NCI-H1092 (cell line): ENCODE measurements around the gene GPR150.
A peak's percentile ranks its signal among the peaks of the same experiment; 100 is the strongest.

Experiments used
- DNase-seq: peaks from one replicate; lab custom pipeline; 2025; lab: John Stamatoyannopoulos, UW

GPR150 gene

DNA sequence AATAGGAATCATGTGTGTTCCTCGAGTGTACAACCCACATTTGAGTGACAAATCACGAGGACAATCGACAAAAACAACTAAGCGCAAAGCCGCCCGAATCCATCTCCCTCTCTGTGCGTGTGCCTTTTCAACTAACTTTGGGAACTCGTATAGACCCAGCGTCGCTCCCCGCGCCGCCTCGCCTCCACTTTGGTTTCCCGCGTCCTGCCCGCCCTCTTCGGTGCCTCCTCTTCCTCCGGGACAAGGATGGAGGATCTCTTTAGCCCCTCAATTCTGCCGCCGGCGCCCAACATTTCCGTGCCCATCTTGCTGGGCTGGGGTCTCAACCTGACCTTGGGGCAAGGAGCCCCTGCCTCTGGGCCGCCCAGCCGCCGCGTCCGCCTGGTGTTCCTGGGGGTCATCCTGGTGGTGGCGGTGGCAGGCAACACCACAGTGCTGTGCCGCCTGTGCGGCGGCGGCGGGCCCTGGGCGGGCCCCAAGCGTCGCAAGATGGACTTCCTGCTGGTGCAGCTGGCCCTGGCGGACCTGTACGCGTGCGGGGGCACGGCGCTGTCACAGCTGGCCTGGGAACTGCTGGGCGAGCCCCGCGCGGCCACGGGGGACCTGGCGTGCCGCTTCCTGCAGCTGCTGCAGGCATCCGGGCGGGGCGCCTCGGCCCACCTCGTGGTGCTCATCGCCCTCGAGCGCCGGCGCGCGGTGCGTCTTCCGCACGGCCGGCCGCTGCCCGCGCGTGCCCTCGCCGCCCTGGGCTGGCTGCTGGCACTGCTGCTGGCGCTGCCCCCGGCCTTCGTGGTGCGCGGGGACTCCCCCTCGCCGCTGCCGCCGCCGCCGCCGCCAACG lies at the start of gene GPR150:
TSS of gene GPR150 (plus strand) at position 58 of the 840 bp plus-strand sequence. CDS start at position 247, 189 bp downstream.
- DNase-seq: peak; percentile 32

DNA sequence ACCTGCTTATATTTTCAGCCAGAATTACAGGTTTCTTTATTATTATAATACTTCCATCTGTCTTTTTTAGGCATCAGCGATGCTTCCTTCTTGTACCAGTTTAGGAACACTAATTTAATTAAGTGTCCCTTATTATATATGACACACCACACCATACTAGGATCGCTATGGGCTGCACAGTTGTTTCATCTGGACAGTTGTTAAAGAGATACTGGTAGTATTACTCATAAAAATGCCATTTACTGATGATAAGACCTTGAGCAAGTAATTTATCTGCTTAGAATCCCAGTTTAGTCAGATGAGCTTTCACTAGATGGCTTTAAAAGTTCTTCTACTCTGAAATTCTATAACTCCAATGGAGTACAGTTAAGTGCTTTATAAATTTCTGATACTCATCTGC lies 47.9 kb upstream of the GPR150 start:
- DNase-seq: no peak

- no peak for DNase-seq
Measured at GRCh38 chr5:95581576-95581975, 38.3 kb upstream of the GPR150 start.

- no peak for DNase-seq
Measured at GRCh38 chr5:95583992-95584391, 35.9 kb upstream of the GPR150 start.

DNA sequence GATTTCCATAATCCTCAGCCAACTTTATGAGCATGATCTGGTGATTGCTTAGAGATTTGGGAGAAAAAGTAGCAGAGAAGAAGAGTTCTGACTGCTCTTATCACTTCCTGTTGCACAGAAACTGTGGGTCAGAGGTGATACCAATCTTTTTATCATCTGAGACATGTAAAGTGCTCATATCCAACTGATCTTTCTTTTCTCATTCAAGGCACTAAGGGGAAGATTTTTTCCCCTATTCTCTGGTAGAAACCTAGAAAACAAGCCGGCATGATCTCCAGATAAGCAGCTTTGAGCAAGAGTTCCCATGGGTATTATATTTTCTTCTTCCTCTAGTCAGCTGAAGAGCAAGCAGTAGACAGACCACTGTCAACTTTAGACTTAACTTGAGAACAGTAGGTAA lies 29.0 kb upstream of the GPR150 start:
- no peak for DNase-seq

GRCh38 chr5:95591490-95591901 lies 28.4 kb upstream of the GPR150 start:
- no peak for DNase-seq

DNA sequence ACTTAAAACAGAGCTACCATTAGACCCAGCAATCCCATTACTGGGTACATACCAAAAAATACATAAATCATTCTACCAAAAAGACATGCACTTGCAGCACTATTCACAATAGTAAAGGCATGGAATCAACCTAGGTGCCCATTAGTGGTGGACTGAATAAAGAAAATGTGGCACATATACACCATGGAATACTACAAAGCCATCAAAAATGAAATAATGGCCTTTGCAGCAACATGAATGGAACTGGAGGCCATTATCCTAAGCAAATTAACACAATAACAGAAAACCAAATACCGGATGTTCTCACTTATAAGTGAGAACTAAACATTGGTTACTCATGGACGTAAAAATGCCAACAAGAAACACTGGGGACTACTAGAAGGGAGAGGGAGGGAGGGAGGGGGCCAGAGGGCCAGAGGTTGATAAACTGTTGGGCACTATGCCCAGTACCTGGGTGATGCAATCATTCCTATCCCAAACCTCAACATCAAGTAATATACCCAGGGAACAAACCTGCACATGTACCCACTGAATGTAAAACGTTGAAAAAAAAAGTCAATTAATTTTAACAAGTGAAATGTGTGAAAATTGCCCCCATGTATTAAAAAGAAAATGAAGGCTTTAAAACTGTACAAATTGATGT lies 24.5 kb upstream of the GPR150 start:
- no peak for DNase-seq

GRCh38 chr5:95599252-95599651 lies 20.6 kb upstream of the GPR150 start:
- no peak for DNase-seq

DNA sequence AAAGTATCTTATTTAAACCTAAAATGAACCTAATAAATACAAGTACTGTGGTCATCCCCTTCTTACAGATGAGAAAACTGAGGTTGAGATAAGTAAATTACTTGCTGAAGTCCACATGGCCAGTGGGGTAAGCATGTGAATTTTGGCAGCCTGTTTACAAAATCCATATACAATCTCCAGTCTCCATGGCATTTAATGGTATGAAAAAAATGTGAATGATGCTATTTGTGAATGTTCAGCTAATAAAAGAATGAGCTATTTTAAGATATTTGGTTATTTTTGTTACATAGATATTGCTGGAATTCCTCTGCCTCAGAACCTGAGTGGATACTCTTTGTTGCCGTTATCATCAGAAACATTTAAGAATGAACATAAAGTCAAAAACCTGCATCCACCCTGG lies 19.3 kb upstream of the GPR150 start:
- no peak for DNase-seq

DNA sequence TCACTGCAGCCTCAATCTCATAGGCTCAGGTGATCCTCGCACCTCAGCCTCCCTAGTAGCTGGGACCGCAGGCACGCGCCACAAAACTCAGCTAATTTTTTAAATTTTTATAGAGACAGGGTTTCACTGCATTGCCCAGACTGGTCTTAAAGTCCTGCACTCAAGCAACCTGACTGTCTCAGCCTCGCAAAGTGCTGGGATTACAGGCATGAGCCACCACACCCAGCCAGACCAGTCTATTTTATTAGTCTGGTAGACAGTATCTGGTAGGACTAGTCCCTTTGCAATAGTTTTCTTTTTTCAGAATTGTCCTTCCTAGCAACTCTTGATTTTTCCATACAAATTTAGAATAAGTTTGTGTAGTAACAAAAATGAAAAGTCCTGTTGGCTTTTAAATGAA lies 14.1 kb upstream of the GPR150 start:
- no peak for DNase-seq

GRCh38 chr5:95606419-95606818 lies 13.5 kb upstream of the GPR150 start:
- DNase-seq: no peak

- DNase-seq: no peak
Measured at GRCh38 chr5:95609711-95610110, 10.2 kb upstream of the GPR150 start.

GRCh38 chr5:95610546-95610945 lies 9.3 kb upstream of the GPR150 start:
- no peak for DNase-seq

GRCh38 chr5:95611396-95611795 lies 8.5 kb upstream of the GPR150 start:
- DNase-seq: no peak

GRCh38 chr5:95613514-95613913 lies 6.4 kb upstream of the GPR150 start:
- DNase-seq: no peak

DNA sequence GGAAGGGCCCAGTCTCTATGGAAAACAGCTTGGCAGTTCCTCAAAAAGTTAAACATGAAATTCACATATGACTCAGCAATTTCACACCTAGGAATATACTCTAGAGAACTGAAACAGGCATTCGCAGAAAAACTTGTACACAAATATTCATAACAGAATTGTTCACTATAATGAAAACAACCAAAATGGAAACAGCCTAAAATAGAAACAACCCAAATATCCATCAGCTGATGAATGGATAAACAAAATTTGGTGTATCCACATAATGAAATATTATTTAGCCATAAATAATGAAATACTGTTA lies 4.8 kb upstream of the GPR150 start:
- no peak for DNase-seq

DNA sequence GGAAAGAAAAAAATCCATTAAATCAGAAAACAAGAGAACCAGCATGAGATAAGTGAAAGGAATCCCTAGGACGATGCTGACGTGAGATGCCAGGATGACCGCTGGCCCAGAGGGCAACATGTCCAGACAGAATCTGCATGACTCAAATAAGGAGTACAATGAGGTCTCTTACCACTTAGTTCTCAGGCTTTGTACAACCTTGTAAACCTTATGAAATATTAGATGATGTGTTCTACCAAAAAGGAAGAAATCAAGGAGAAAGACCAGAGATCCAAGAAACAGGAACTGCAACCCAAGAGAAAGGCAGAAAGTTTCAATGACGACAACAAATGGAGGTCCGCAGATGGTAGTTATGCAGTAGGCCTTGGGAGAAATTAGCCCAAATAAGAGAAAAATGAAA lies 2.8 kb upstream of the GPR150 start:
- no peak for DNase-seq

GRCh38 chr5:95619096-95619495 lies 791 bp upstream of the GPR150 start:
- no peak for DNase-seq

GRCh38 chr5:95619514-95620029 lies 315 bp upstream of the GPR150 start:
- no peak for DNase-seq

GRCh38 chr5:95620870-95621838 lies 1.3 kb downstream of the GPR150 start:
- peak; percentile 6 for DNase-seq

- DNase-seq: no peak
Measured at GRCh38 chr5:95621839-95622629, 2.1 kb downstream of the GPR150 start.

GRCh38 chr5:95623706-95624105 lies 3.8 kb downstream of the GPR150 start:
- DNase-seq: no peak
